ENCODE results near the gene ERP27. TPM values are rescaled to one million over a fixed set of nuclear protein-coding genes. Genes with fewer than 3 reads are reported as not detected.

The ERP27 gene
- total and polyA plus RNA-seq, 2 donors from 2014 or later: 11.0 to 35.3 TPM

DNA sequence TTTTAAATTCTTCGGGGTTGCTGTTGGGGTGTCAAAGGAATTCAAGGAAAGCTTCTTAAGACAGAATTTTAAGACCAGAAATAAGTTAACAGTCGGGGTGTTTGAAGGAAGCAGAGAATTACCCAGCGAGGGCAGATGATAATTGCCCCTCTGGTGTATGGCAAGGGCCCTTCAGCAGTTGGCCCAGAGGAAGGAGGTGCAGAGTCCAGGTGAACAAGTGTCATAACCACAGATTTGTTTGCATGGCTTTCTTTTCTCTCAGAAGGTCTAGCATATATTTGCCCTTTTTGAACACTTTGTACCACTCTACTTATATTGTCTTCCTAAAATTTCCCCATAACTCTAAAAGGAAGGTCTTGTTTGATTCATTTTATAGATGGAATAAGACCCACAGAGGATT lies 36.3 kb upstream of the ERP27 start:
- no peaks in the 10 kb centered on the region for H3K4me1 ChIP-seq (ENCODE audit: control insufficient read depth in 2 of 3, insufficient read depth in 2 of 3, low read depth in 1 of 3, low read length in 3 of 3)
- DNase-seq: no peak
- H3K9me3 ChIP-seq (ENCODE audit: control insufficient read depth in 2 of 3, insufficient read depth in 1 of 3, low read length in 3 of 3): no peaks in the 10 kb centered on the region
- intact Hi-C loops (cut with DNase I): no loop called here
- H3K36me3 ChIP-seq (ENCODE audit: control insufficient read depth in 2 of 3, insufficient read depth in 3 of 3, low read length in 3 of 3): no peaks in the 10 kb centered on the region
- H3K4me3 ChIP-seq (ENCODE audit: low read length in 3 of 3): no peak overlapping the region
- TF ChIP-seq, protein P1, sequence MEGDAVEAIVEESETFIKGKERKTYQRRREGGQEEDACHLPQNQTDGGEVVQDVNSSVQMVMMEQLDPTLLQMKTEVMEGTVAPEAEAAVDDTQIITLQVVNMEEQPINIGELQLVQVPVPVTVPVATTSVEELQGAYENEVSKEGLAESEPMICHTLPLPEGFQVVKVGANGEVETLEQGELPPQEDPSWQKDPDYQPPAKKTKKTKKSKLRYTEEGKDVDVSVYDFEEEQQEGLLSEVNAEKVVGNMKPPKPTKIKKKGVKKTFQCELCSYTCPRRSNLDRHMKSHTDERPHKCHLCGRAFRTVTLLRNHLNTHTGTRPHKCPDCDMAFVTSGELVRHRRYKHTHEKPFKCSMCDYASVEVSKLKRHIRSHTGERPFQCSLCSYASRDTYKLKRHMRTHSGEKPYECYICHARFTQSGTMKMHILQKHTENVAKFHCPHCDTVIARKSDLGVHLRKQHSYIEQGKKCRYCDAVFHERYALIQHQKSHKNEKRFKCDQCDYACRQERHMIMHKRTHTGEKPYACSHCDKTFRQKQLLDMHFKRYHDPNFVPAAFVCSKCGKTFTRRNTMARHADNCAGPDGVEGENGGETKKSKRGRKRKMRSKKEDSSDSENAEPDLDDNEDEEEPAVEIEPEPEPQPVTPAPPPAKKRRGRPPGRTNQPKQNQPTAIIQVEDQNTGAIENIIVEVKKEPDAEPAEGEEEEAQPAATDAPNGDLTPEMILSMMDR (IDR thresholded peaks at IDR 0.05; ENCODE audit: borderline replicate concordance, extremely low read depth, insufficient read depth): no peak
- no peak for FAIRE-seq
- H3K9ac ChIP-seq (ENCODE audit: low read length in 3 of 3): no peak overlapping the region
- H3K27ac ChIP-seq (ENCODE audit: low read depth in 2 of 2, low read length in 2 of 2): no peak overlapping the region
- no peaks in the 10 kb centered on the region for H3K27me3 ChIP-seq (ENCODE audit: control insufficient read depth, insufficient read depth, low read length)

DNA sequence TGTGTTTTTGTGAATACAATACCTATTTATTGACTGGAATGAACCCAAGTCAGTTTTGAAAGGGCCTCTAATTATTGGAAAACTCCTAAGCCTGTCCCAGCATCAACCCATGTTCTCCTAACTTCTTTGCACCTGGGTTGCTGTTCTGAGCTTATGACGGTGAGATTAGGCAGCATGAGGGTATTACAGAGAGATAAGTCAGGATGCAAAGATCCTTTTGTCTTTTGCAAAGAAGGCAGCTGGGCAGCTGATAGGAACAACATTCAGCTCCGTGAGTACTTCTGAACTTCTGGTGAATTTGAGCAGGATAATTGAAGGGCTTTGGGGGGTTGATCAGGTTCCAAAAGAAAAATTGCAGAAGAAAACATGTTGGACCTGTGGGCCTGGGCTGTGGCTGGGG lies 34.5 kb upstream of the ERP27 start, which contains the start of gene PDE6H:
Gene PDE6H, plus strand, starts transcription at position 227 of the 400 bp plus-strand sequence. CDS start 4,971 bp downstream, outside the sequence.
- no peak for FAIRE-seq
- H3K4me1 ChIP-seq (ENCODE audit: control insufficient read depth in 2 of 3, insufficient read depth in 2 of 3, low read depth in 1 of 3, low read length in 3 of 3): no peaks in the 10 kb centered on the region
- intact Hi-C loops (cut with DNase I): no loop called here
- H3K9me3 ChIP-seq (ENCODE audit: control insufficient read depth in 2 of 3, insufficient read depth in 1 of 3, low read length in 3 of 3): no peaks in the 10 kb centered on the region
- no peaks in the 10 kb centered on the region for H3K27me3 ChIP-seq (ENCODE audit: control insufficient read depth, insufficient read depth, low read length)
- H3K27ac ChIP-seq (ENCODE audit: low read depth in 2 of 2, low read length in 2 of 2): no peak within 1 kb of the TSS
- TF ChIP-seq, protein P1 (IDR thresholded peaks at IDR 0.05; ENCODE audit: borderline replicate concordance, extremely low read depth, insufficient read depth): no peak
- H3K9ac ChIP-seq (ENCODE audit: low read length in 3 of 3): no peak within 1 kb of the TSS
- no peak within 1 kb of the TSS for H3K4me3 ChIP-seq (ENCODE audit: low read length in 3 of 3)
- DNase-seq: no peak
- no peaks in the 10 kb centered on the region for H3K36me3 ChIP-seq (ENCODE audit: control insufficient read depth in 2 of 3, insufficient read depth in 3 of 3, low read length in 3 of 3)

DNA sequence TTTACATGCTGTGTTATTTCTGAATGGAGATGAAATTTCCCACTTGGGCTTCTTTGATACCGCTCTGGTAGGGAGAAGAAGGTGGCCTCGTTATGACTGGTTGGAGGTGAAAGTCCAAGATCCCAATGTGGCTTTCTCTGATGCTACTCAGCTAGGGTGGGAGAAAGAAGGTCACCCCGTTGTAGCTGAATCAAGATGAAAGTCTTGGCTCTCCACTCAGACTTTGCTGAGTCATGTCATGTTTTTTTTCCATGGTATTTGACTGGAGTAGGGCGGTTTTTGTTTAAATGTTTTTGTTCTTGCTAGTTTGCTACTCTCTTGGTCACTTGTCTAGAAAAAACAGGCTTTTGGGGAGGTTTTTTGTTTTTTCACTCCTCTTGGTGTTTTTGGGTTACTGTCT lies 32.1 kb upstream of the ERP27 start:
- Histone ChIP-seq H3K36me3 (ENCODE audit: control insufficient read depth in 2 of 3, insufficient read depth in 3 of 3, low read length in 3 of 3) (no peaks in the 10 kb centered on the region), H3K9me3 (ENCODE audit: control insufficient read depth in 2 of 3, insufficient read depth in 1 of 3, low read length in 3 of 3) (no peaks in the 10 kb centered on the region), H3K27ac (ENCODE audit: low read depth in 2 of 2, low read length in 2 of 2) (no peak overlapping the region), H3K9ac (ENCODE audit: low read length in 3 of 3) (no peak overlapping the region), H3K27me3 (ENCODE audit: control insufficient read depth, insufficient read depth, low read length) (no peaks in the 10 kb centered on the region), H3K4me1 (ENCODE audit: control insufficient read depth in 2 of 3, insufficient read depth in 2 of 3, low read depth in 1 of 3, low read length in 3 of 3) (no peaks in the 10 kb centered on the region), H3K4me3 (ENCODE audit: low read length in 3 of 3) (no peak overlapping the region)
- intact Hi-C loops (cut with DNase I): no loop called here
- FAIRE-seq: no peak
- no peak for DNase-seq
- TF ChIP-seq, protein P1 (IDR thresholded peaks at IDR 0.05; ENCODE audit: borderline replicate concordance, extremely low read depth, insufficient read depth): no peak

DNA sequence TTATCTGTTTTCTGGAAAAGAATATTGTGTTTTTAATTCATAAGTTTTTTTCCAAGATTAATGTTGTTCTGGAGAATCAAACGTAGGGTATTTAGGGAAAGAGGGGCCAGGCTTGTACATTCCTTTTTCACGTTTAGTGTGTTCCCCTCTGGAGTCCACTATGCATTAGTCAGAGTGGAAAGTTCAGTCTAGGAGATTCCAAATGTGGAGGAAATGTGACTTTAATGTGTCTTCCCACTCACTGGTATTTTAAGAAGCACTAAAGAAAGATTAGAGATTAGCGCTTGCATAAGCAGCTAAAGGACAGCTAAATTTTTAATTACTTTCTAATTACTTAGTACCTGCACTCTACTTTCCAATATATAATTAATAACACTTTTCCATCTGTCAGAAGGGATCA lies 30.1 kb upstream of the ERP27 start:
- Histone ChIP-seq H3K36me3 (ENCODE audit: control insufficient read depth in 2 of 3, insufficient read depth in 3 of 3, low read length in 3 of 3) (no peaks in the 10 kb centered on the region), H3K9me3 (ENCODE audit: control insufficient read depth in 2 of 3, insufficient read depth in 1 of 3, low read length in 3 of 3) (no peaks in the 10 kb centered on the region), H3K9ac (ENCODE audit: low read length in 3 of 3) (no peak overlapping the region), H3K4me1 (ENCODE audit: control insufficient read depth in 2 of 3, insufficient read depth in 2 of 3, low read depth in 1 of 3, low read length in 3 of 3) (no peaks in the 10 kb centered on the region), H3K27ac (ENCODE audit: low read depth in 2 of 2, low read length in 2 of 2) (no peak overlapping the region), H3K27me3 (ENCODE audit: control insufficient read depth, insufficient read depth, low read length) (no peaks in the 10 kb centered on the region), H3K4me3 (ENCODE audit: low read length in 3 of 3) (no peak overlapping the region)
- TF ChIP-seq, protein P1 (IDR thresholded peaks at IDR 0.05; ENCODE audit: borderline replicate concordance, extremely low read depth, insufficient read depth): no peak
- FAIRE-seq (no peak), DNase-seq (no peak)
- intact Hi-C loops (cut with DNase I): no loop called here
